ENCODE data around the gene ADGRL3. TPM values are rescaled to one million over a fixed set of nuclear protein-coding genes. Genes with fewer than 3 reads are reported as not detected.

The ADGRL3 gene
- total and polyA plus RNA-seq, 7 donors, result 0.06 to 2.8 (median 0.42) TPM

DNA sequence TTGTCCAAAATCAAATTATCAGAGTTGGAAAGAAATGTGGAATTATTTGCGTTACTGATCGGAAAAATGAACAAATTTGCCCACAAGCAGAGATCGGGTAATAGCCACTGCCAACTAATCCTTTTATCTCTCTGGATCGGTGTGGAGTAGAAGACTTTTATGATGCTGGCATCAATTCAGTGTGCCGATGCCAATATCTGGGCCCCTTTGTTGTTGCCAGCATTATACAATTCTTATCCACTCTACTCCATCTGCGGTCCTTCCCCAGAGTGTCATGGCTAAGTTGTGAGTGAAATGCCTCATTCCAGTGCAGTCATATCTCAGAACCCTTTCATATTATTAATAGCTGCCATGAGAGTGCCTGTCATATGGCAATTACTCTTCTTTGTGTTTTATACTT, 660.2 kb downstream of the ADGRL3 start:
- ATAC-seq, result no peak
- TF ChIP-seq, protein P1, sequence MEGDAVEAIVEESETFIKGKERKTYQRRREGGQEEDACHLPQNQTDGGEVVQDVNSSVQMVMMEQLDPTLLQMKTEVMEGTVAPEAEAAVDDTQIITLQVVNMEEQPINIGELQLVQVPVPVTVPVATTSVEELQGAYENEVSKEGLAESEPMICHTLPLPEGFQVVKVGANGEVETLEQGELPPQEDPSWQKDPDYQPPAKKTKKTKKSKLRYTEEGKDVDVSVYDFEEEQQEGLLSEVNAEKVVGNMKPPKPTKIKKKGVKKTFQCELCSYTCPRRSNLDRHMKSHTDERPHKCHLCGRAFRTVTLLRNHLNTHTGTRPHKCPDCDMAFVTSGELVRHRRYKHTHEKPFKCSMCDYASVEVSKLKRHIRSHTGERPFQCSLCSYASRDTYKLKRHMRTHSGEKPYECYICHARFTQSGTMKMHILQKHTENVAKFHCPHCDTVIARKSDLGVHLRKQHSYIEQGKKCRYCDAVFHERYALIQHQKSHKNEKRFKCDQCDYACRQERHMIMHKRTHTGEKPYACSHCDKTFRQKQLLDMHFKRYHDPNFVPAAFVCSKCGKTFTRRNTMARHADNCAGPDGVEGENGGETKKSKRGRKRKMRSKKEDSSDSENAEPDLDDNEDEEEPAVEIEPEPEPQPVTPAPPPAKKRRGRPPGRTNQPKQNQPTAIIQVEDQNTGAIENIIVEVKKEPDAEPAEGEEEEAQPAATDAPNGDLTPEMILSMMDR (IDR thresholded peaks at IDR 0.05), result no peak

DNA sequence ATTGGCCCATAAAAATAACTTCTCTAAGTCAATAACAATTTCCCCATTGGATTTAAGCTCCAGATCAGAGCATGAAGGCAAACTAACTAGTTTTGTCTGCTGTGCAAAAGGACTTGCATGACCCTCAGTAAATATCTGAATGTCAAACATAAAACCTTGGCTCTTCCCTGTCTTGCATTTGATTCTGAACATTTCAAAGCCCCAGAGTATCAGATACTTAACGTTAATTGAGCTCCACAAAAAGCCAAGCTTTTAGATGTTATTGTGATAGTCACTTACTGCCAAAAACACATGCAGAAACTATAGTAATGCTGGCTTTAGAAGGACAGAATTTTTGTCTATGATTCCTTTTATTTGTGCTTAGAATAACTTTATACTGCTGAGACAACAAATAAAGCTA, 664.2 kb downstream of the ADGRL3 start:
- ATAC-seq (no peak), DNase-seq (no peak)
- H3K4me3 ChIP-seq, result no peak overlapping the region
- intact Hi-C loops (cut with DNase I), result no loop called here
- no peaks in the 10 kb centered on the region for H3K36me3 ChIP-seq (ENCODE audit: insufficient read depth in 1 of 2, low read depth in 1 of 2)
- TF ChIP-seq, protein P1 (IDR thresholded peaks at IDR 0.05), result no peak
- H3K9me3 ChIP-seq, result no peaks in the 10 kb centered on the region
- no peaks in the 10 kb centered on the region for H3K27me3 ChIP-seq (ENCODE audit: insufficient read depth in 3 of 3, low read length in 2 of 3)
- 18 to 28% (median 26%) methylated on average over 1 of the region's 1 CpG for WGBS, 3 donors
- no peak overlapping the region for H3K27ac ChIP-seq
- no peaks in the 10 kb centered on the region for H3K4me1 ChIP-seq

More for the DNA sequence above, 660.2 kb downstream of the ADGRL3 start:
- Histone ChIP-seq H3K27ac (no peak overlapping the region), H3K9me3 (no peaks in the 10 kb centered on the region), H3K4me1 (no peaks in the 10 kb centered on the region), H3K4me3 (no peak overlapping the region), H3K36me3 (ENCODE audit: insufficient read depth in 1 of 2, low read depth in 1 of 2) (no peaks in the 10 kb centered on the region), H3K27me3 (ENCODE audit: insufficient read depth in 3 of 3, low read length in 2 of 3) (no peaks in the 10 kb centered on the region)
- intact Hi-C loops (cut with DNase I), result no loop called here
- WGBS, 3 donors, result 25 to 38% (median 28%) methylated on average over 6 of the region's 6 CpGs
- no peak for DNase-seq

DNA sequence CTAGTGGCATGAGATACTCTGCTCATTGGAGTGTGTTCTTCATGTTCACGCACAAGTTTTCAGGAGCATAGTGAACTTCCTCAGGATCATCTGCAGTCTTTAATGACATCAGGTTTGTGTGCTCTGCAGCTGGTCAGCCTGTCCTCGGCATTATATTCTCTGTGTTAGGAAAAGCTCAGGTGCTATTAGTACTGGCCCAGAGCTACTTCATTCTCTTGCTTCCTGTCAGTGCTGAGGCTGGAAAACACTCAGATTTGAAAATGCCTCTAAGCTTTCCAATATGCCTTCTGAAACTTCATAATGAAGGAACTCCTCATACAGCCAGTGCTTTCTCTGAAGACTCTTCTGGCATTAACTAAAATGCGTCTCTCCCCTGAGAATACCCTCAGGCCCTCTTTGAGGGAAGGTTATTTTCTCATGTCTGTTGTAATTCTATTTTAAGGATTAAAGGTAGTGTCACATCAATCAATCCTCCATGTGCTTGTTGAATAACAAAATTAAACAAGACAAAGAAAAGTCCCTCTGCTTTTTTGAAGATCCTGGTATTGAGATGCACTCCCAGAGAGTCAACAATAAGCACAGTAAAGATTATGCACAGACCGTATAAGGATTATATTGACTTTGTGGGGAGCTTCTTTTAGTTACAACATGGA, 666.4 kb downstream of the ADGRL3 start:
- H3K4me3 ChIP-seq, result no peak overlapping the region
- no peaks in the 10 kb centered on the region for H3K9me3 ChIP-seq
- 50 to 82% (median 62%) methylated on average over 4 of the region's 4 CpGs for WGBS, 3 donors
- no peak overlapping the region for H3K27ac ChIP-seq
- ATAC-seq (no peak), DNase-seq (no peak)
- TF ChIP-seq, protein P1 (IDR thresholded peaks at IDR 0.05), result no peak
- no peaks in the 10 kb centered on the region for H3K4me1 ChIP-seq
- intact Hi-C loops (cut with DNase I), result no loop called here
- H3K36me3 ChIP-seq (ENCODE audit: insufficient read depth in 1 of 2, low read depth in 1 of 2), result no peaks in the 10 kb centered on the region
- no peaks in the 10 kb centered on the region for H3K27me3 ChIP-seq (ENCODE audit: insufficient read depth in 3 of 3, low read length in 2 of 3)

DNA sequence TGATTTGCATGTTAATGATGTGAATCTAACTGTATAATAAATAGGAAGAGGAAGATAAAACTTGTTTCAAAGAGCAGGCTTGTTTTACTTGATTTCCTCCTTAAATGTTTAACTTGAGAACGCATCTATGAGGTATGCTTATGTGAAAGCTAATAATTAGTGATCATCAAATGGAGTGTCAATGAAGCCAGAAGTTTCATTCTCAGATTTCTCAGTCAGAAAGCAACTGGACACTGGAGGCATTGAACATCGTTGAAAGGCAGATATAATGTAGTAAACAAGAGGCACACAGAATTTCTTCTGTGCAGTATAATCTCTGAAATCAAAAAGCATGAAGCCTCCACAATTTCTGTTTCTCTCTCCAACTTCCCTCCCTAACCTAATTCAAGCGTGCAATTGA, 672.9 kb downstream of the ADGRL3 start:
- DNase-seq, result no peak
- WGBS, 3 donors, result 29 to 32% (median 29%) methylated on average over 3 of the region's 3 CpGs
- no peak overlapping the region for H3K4me3 ChIP-seq
- H3K27ac ChIP-seq, result no peak overlapping the region
- no peaks in the 10 kb centered on the region for H3K9me3 ChIP-seq
- no peaks in the 10 kb centered on the region for H3K4me1 ChIP-seq
- no peak for ATAC-seq
- TF ChIP-seq, protein P1 (IDR thresholded peaks at IDR 0.05), result no peak
- no peaks in the 10 kb centered on the region for H3K36me3 ChIP-seq (ENCODE audit: insufficient read depth in 1 of 2, low read depth in 1 of 2)
- intact Hi-C loops (cut with DNase I), result no loop called here
- no peaks in the 10 kb centered on the region for H3K27me3 ChIP-seq (ENCODE audit: insufficient read depth in 3 of 3, low read length in 2 of 3)

DNA sequence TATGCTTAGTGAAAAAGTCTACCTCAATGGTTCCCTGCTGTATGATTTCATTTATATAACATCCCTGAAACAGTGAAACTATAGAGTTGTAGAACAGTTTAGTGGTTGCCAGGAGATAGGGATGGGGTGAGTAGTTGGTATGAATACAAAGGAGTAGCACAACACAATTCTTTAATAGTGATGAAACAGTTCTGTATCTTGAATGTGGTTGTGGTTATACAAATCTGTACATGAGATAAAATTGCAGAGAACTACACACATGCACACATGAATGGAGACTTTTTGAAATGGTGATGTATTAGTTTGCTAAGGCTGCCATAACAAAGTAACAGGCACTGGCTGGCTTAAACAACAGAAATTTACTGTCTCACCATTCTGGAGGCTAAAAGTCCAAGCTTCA, 677.1 kb downstream of the ADGRL3 start:
- H3K27me3 ChIP-seq (ENCODE audit: insufficient read depth in 3 of 3, low read length in 2 of 3), result no peaks in the 10 kb centered on the region
- H3K36me3 ChIP-seq (ENCODE audit: insufficient read depth in 1 of 2, low read depth in 1 of 2), result no peaks in the 10 kb centered on the region
- TF ChIP-seq, protein P1 (IDR thresholded peaks at IDR 0.05), result no peak
- no peaks in the 10 kb centered on the region for H3K9me3 ChIP-seq
- DNase-seq (no peak), ATAC-seq (no peak)
- H3K27ac ChIP-seq, result no peak overlapping the region
- H3K4me1 ChIP-seq, result no peaks in the 10 kb centered on the region
- intact Hi-C loops (cut with DNase I), result no loop called here
- no peak overlapping the region for H3K4me3 ChIP-seq

Data from psoas muscle (tissue), 8 donors.